HG03469 (cell line): ENCODE measurements around the gene NANS.
"Not testable (repeated sequence)": the region's sequence is repeated elsewhere in the genome, so short reads cannot be mapped to it uniquely, and the experiment has no call there.

ENCODE experiments used
- ATAC-seq: cut with Tn5 transposase; IDR thresholded peaks from one replicate; pipeline ENCODE4 v1.9.1; 2021; ENCODE audit warnings: mild to moderate bottlenecking, moderate library complexity, moderate number of reproducible peaks; ENCODE audit not compliant: unreplicated experiment

The NANS gene

DNA sequence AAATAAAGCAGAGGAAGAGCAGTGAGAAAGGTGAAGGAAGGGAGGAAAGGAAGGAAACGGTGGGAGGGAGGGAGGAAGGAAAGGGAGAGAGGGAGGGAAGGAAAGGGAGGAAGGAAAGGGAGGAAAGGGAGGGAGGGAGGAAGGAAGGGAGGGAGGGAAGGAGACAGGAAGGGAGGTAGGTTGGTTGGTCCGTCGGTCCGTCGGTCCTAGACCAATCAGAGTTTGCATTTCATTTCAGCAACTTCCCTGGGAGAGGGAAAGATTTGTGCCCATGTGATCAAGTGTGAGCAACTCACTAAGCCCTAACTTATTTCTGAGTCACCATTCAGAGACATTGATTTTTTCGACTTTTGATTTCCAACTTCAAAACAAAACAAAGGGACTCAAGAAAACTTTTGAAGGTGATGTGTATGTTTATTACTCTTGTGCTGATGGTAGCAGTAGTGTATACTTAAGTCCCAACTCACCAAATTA, 18.8 kb downstream of the NANS start:
- no peak for ATAC-seq

DNA sequence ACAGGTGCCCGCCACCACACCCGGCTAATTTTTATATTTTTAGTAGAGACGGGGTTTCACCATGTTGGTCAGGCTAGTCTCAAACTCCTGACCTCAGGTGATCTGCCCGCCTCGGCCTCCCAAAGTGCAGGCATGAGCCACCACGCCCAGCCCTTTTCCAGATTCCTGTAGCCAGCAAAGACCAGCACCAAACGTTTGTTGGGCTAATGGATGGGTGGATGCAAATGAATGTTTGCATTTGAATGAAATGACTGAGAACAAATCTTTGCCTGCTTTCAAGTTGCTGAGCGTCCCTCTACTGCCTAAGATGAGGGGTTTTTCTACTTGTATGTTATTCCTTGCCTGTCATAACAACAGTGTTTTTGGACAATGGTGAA, 20.0 kb downstream of the NANS start:
- not testable (repeated sequence) for ATAC-seq

DNA sequence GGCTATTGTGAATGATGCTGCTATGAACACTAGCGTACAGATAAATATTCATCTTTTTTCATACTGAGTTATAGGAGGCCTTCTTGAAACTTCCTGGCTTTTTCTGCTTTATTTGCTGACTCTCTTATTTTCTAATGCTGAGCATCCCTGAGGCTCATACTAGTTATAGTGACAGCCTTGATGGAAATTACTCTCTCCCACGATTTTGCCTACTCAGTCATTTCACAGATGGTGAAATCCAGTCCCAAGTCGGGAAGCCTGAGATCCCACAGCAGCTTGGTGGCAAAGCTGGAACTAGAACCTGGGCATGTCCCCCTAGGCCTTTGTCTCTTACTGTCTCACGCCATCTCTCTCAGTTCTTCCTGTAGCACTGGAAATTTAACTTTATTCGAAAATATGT, 22.4 kb downstream of the NANS start:
- no peak for ATAC-seq

DNA sequence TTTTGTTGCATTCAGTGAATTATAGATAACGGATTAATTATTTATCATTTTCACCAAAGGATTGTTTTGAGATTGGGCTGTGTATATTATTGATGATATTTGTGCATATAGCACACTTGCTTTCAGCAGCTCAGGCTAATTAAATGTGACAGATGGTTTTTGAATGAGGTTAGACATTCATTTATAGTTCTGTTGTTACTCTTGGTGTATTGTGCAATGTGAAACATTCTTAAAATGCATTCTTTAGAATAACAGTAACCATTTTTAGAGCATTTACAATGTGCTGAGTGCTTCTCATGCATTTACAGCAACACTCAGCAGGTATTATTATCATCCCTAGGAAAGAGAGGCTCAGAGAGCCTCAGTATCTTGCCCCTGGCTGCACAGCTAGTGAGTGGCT, 23.8 kb downstream of the NANS start:
- ATAC-seq, result no peak

DNA sequence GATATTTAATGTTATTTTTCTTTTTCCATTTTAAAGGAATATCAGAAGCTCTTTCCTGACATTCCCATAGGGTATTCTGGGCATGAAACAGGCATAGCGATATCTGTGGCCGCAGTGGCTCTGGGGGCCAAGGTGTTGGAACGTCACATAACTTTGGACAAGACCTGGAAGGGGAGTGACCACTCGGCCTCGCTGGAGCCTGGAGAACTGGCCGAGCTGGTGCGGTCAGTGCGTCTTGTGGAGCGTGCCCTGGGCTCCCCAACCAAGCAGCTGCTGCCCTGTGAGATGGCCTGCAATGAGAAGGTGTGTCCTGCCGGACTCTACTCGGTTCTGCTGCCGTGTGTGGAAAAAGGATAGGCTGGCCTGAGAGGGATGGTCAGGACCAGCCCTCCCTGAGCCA, 24.2 kb downstream of the NANS start:
- no peak for ATAC-seq

DNA sequence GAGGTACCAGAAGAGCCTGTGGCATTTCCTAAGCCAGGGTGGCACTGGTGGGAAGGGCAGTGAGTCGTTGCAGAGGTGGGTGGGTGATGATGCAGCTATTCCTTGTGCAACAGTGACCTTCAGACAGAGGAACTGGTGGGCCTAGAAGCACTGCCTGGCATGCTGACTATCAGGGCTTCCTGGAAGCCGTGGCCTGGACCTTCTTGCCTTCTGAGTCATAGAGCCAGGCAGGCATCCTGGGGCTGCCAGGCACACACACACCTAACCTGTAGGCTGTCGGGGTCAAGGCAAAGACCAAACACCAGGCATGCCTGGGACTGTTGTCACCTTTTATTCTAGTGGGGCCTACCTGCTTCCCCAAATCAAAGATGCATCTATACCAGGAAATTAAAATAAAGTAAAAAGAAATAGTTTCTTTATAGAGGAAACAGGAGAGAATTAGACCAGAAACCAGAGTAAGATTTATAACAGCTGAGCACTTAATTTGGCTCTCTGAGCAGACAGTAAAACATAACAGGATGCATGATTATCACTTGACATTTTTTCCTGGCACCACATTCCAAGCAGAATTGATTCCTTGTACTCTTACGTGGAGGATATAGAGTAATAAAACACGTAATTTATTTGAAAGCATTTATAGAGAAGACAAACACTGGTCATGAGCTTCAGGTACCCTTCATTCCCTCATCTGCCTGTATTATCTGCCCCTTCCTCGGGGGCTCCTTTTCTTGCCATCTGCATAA, 25.1 kb downstream of the NANS start:
- no peak for ATAC-seq

DNA sequence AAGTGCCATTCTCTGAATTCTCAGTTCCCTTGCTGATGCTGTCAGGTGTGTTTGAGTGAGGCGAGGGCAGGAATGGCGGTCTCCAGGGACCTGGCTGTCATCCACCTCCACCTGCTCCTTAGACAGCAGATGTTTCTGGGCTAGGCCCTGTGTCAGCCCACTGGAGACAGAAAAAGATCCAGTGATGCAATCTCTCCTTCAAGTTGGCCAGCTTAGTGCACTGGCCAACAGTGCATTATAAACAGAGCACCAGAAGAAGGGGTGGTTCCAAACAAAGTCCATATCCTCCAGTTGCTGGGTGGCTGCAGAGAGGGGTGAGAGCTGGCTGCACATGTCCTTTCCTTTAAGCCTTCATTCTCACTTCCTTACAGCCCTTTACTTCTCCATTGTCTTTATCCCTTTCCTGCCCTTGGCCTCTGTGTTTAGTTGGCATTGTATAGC, 26.5 kb downstream of the NANS start:
- ATAC-seq, result no peak

DNA sequence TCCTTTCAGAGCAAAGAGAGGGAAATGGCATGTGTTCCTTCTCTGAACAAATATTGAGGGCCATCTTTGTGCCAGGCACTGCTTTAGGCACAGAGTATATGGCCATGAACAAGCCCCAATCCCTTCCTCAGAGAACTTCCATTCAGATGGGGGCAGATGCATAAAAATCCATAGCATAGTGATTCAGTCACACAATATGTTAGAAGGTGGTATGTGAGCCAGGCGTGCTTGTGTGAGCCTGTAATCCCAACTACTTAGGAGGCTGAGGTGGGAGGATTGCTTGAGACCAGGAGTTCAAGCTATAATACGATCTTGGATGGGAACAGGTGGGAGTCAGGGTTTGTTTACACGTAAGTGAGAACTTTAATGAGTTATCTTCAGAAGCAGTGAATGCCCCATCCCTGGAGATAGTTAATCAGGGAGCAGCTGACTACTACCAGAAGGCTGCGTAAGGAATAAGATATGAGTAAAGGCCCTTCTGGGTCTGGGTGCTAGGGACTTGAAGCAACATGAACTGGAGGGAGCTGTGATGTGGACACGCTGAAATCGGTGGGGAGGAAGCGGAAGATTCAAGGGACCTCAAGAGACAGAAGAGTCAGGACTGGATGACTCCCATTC, 27.1 kb downstream of the NANS start:
- no peak for ATAC-seq

DNA sequence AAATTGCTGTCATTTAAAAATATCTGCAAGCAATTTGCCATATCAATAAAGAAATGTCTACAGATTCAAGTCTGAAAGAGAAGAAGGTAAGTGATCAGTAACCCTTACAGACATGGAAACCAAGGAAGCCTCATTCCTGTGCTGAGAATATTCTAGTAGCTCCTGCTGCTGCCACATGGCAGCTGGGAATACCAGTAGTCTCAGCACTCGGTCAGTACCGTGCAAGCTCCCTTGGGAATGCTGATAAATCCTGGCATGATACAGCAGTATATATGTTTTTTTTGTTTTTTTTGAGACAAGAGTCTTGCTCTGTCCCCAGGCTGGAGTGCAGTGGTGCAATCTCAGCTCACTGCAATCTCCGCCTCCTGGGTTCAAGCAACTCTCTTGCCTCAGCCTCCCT, 27.9 kb downstream of the NANS start:
- ATAC-seq, result no peak

DNA sequence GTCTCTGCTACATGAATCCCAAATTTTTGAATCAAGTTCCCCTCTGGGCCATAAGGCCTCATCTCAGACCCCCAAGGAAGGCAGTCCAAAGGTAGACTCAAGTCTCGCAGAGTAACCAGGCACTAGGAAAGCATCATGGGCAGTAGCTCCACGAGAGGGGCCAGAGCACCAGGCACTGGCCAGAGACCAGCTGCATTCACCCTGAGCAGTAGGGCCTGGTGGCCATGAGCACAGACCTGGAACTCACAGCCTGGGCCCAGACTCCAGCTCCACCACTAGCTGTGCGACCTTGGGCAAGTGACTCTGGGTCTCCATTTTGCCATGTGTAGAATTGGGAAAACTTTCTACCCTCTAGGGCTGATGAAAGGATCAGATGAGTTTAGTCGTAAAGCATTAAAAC, 28.5 kb downstream of the NANS start:
- no peak for ATAC-seq

DNA sequence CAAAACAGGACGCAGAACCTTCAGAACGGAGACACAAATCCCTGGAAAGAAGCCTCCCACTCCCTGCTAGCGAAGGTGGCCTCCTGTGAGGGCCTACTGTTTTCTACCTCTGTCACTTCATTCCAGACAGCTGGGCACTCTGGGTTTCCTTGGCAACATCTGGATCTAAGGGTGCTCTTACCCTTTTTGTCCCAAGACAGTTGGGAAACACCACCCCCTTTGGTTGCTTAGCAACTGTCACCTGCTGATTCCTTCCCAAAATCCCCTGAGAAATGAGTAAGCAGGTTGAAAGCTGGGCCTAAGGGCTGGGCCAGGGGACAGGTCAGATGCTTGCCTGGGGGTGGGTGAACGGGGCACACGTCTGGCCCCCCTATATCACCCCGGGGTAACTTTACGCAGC, 29.4 kb downstream of the NANS start:
- ATAC-seq, result no peak

DNA sequence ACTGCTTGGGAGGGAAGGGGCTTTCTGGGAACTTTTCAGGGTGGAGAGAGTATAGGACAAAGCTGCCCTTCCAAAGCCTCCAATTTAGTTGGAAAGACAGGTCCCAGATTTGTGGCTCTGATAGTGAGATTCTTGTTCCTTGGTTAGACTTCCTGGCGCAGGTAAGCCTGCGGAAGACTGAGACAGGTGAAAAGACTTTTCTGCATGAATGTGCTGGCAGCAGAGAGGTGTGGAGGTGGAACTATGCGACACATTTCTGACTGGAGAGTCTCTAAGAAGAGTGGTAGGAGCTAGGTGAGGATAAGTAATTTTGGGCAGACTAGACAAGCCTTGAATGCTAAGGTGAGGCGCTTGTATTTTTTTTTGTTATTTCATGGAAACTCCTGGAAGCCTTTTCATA, 29.9 kb downstream of the NANS start:
- no peak for ATAC-seq

DNA sequence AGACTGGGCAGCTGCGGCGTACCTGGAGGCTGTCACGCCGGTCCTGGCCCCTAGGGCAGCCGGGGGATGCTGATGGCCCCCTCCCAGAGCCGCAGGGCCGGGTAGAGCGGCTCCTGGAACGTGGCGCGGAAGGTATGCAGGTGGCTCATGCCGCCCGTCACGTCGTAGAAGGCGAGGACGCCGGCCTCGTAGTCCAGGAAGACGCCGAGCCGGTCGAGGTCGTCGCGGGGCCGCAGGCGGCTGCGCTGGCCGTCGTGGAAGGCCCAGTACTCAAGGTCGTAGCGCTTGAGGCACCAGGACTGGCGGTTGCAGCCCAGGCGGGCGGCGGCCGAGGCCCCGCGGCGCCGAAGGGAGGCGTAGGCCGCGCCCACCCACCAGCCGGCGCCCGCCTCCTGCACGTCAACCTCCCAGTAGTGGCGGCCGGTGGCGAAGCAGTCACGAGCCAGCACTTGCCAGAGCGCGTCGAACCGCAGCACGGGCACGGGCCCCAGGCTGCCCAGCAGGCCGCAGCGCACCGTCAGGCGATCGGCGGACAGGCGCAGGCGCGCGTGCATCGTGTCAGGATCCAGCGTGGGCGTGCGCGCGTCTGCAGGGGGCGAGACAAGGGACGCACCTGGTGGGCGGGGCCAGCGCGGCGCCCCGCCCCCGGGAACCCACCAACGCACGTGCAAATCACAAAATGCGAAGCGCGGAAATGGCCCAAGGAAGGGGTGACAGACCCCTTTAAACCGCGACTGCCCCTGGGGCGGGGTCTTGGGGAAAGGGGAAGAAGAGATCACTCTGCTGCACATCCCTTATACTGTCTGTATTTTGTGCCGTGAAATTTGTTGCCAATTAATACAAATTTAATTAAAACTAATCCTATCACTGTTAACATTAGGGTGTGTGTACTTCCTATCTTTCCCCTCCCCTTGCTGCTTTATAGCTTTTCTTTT, 31.2 kb downstream of the NANS start:
- ATAC-seq, result no peak

DNA sequence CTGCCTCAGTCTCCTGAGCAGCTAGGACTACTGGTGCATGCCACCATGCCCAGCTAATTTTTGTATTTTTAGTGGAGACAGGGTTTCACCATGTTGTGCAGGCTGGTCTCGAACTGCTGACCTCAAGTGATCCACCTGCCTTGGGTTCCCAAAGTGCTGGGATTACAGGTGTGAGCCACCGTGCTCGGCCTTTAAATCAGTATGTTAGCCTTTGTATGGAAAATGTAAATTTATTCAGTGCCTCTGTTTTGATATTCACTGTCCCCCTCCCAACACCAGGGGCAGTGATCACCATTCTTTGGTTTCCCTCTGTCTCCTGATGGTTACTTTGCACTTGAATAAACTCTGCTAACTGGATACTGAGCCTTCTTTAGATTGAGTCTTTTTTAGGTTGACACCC, 34.1 kb downstream of the NANS start:
- ATAC-seq, result not testable (repeated sequence)

DNA sequence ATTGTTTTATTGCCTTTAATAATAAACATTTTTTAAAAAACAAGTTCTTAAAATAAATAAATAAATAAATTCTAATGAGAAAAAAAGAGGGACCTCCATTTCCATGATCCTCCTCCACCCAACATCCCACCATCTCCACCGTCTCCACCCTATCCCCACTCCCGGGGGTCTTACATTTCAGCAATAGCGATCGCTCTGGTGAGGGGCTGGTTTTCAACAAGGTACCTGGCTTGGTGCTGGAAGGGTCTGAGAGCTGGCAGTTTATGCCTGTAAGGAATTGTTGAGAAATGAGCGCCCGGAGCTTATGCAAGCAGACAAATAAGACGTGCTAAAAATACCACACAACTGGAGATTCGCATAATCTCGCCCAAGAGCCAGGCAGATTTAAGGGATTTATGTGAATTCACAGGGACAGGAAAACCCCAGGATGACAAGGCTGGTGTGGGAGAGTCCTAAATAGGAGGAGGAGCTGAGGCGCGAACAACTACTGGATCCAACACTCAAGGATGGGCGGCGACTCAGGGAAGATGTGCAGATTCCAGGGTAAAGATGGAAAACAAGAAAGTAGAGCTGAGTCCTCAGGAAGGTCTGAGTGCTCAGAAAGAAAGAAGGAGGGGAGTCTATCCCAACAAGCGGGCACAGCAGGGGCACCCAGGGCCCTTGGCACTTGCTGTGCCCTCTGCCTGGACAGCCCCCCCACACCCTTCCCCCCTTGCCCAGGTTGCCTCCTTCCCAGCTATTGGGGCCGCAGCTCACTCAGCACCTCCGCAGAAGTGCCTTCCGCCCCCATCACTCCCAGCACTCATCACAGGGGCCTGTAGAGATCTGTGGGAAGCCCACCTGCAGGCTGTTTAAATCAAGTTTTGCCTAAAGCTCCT, 35.4 kb downstream of the NANS start:
- ATAC-seq, result no peak

DNA sequence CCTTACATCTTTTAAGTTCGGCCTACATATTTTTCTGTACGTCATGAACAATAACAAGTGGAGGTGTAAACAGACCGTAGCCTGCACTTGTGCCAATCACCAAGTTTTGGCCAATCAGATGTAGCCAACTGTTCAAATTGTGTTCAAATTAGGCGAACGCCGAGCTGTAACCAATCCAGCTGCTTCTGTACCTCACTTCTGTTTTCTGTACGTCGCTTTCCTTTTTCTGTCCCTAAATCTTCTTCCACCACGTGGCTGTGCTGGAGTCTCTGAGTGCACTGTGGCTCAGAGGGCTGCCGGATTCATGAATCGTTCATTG, 36.0 kb downstream of the NANS start:
- ATAC-seq, result no peak

DNA sequence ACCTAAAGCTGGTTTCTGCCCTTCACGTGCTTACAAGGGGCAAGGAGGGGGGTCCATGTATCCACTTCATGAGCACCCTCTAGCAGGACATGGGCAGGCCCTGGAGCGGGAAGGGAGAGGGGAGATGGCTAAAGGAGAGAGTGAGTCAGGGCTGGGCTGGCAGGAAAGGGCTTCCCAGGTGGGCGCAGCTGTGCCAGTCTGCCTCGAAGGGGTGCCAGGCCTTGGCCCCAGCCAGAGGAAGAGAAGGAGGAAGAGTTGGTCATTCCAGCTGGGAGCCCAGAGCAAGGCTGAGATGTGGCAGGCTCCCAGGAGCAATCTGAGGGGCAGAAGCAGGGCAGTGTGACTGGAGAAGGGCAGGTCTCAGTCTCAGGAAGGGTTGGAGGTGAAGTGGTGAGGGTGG, 37.8 kb downstream of the NANS start:
- ATAC-seq, result no peak

DNA sequence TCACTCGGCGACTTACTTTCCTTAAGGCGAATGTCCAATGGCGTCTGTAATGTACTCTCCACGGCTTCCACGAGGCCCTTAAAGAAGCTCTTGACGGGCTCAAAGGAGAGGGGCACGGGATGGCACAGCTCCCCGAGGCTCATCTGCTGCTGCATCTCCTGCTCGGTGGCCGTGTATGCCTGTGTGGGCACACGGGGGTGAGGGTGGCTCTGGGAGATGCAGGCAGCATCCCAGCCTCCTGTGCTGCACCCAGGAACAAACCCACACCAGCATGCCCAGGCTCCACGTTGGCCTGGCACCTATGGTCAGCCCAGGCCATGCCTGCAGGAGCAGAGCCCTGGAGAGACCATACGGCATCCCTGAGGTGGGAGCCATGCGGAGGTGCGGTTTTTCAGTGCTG, 38.3 kb downstream of the NANS start:
- no peak for ATAC-seq

DNA sequence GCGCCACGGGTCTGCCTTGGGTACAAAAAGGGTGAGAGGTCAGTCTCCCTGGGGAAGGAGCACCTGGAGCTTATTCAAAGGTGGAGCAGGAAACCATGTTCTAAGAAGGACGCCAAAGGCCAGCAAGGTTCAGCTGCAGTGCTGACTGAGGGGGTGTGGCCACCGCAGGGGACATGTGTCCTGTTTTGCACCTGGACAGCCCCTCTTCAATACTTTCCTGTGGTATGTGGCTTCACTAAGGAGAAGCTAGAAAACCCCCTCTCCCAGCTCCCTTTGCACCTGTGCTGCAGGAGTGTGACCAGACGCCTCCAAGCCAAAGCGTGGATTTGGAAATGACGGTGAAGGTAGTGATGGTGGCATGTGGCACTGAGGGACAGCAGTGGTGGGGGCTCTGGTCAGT, 38.9 kb downstream of the NANS start:
- ATAC-seq, result no peak

DNA sequence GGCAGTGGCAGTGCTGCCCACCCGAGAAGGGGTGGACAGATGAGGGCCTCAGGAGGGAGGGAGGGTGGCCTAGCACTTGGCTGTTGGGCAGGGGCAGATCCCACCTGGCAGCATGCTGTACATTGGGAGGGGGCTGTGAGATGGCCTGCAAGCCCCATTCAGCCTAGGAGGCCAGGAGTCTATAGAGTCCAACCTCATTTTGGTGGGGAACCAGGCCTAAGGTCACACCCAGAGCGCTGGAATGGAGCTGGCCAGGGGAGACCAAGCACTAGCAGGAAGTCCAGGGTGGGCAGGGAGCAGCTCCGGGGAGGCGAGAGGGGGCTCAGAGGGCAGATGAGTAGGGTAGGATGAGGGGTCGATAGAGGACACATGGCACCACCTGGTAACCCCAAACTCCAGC, 39.6 kb downstream of the NANS start:
- no peak for ATAC-seq

DNA sequence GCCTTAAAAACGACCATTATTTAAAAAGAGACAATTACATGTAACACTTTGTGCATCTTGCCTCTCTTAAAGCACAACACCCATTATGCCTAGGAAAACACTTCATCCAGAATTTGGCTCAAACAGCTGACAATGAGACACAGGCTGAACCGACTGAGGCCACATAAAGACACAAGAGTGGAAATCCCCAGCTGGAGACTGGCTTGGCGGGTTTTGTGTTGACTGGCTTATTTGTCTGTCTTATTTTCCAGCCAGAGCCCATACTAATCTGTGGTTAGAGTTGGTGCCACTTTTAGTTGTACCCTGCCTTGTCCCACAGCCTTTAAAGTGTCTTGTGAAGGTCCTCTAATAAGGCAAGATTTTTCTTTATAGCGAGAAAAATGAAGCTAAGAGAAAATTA, 41.3 kb downstream of the NANS start:
- no peak for ATAC-seq
